ENCODE data around the gene DYNLT2B. TPM values are rescaled to one million over a fixed set of nuclear protein-coding genes. Genes with fewer than 3 reads are reported as not detected.
A peak's percentile ranks its signal among the peaks of the same experiment; 100 is the strongest.

DYNLT2B gene
- total RNA-seq, 1 donor from 2014 or later = 6.1 TPM

DNA sequence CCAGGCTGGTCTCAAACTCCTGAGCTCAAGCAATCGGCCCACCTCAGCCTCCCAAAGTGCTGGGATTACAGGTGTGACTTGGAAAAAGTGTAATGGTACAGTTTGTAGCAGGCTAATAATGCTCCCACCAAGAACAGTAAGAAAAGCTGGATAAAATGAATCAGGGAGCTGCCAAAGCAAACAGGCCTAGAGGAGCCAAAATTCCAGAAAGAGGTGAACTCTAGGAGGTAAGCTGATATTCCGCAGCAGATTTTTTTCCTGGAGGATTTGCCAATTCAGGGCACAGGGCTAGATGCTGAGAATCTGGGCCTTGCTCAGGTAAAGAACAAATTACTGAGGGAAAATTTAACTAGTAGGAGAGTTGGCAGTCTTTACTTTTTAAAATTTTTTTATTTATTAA lies 19.5 kb downstream of the DYNLT2B start:
- Histone ChIP-seq H3K27ac (no peak overlapping the region), H3K4me1 (no peaks in the 10 kb centered on the region), H3K36me3 (no peaks in the 10 kb centered on the region), H3K4me3 (no peak overlapping the region), H3K27me3 (ENCODE audit: low read depth) (no peaks in the 10 kb centered on the region), H3K9me3 (no peaks in the 10 kb centered on the region)
- intact Hi-C loops (cut with DNase I) = no loop called here
- TF ChIP-seq, protein P1, sequence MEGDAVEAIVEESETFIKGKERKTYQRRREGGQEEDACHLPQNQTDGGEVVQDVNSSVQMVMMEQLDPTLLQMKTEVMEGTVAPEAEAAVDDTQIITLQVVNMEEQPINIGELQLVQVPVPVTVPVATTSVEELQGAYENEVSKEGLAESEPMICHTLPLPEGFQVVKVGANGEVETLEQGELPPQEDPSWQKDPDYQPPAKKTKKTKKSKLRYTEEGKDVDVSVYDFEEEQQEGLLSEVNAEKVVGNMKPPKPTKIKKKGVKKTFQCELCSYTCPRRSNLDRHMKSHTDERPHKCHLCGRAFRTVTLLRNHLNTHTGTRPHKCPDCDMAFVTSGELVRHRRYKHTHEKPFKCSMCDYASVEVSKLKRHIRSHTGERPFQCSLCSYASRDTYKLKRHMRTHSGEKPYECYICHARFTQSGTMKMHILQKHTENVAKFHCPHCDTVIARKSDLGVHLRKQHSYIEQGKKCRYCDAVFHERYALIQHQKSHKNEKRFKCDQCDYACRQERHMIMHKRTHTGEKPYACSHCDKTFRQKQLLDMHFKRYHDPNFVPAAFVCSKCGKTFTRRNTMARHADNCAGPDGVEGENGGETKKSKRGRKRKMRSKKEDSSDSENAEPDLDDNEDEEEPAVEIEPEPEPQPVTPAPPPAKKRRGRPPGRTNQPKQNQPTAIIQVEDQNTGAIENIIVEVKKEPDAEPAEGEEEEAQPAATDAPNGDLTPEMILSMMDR (IDR thresholded peaks at IDR 0.05) = no peak
- ATAC-seq (no peak), DNase-seq (no peak)

DNA sequence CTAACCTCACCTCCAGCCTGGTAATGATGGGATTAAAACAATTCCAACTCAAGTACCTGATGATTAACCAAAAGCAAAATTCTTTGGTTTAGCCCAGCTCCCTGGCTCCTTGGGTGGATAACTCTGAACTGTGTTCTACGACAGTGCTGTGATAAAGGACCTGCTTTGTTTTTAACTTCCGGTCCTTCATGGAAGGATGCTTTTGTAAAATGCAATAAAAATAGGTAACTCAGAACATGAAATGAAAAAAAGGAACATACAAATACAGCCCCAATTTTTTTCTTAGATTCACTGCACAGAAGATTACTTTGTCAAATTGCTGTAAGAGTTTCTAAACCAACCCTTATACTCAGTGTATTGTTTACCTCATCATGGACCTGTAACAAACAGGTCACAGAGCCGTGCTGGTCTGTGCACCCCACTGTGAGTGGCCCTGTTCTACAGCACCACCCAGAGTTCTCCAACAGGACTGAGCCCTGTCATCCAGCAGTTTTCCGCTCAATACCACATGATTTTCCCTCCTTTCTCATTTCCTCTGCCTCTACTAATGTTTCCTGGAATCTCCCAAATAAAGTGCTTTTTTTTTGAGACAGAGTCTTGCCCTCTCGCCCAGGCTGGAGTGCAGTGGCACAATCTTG lies 25.6 kb downstream of the DYNLT2B start:
- no peak overlapping the region for H3K27ac ChIP-seq
- H3K4me1 ChIP-seq = peaks cover 5% of the 10 kb centered on the region
- no peak overlapping the region for H3K4me3 ChIP-seq
- no peak for ATAC-seq
- no peaks in the 10 kb centered on the region for H3K36me3 ChIP-seq
- intact Hi-C loops (cut with DNase I) = no loop called here
- DNase-seq = no peak
- TF ChIP-seq, protein P1 (IDR thresholded peaks at IDR 0.05) = no peak
- H3K9me3 ChIP-seq = no peaks in the 10 kb centered on the region
- no peaks in the 10 kb centered on the region for H3K27me3 ChIP-seq (ENCODE audit: low read depth)

DNA sequence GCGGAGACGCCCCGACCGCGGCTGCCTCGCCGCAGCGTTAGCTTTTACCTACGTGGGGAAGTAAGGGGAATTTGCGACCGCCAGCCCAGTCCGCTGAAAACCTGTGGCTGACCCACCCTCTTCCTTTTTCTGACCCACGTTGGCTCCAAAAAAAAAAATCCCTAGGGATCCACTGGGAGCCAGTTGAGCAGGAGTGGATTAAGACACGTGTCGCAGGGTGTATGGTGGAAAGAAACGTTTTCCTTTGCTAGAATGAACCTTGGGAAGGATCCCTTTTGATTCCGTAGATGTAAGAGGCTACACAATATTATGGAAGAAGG lies 29.9 kb downstream of the DYNLT2B start:
- Histone ChIP-seq H3K4me1 (peaks cover 37% of the 10 kb centered on the region), H3K9me3 (no peaks in the 10 kb centered on the region), H3K27me3 (ENCODE audit: low read depth) (no peaks in the 10 kb centered on the region), H3K27ac (peak overlapping the region; percentile 93), H3K36me3 (peaks cover 1% of the 10 kb centered on the region), H3K4me3 (peak overlapping the region; percentile 87)
- intact Hi-C loops (cut with DNase I) = no loop called here
- DNase-seq (no peak), ATAC-seq (peak in 1 of 2 donors; percentile 28)
- TF ChIP-seq, protein P1 (IDR thresholded peaks at IDR 0.05) = no peak

DNA sequence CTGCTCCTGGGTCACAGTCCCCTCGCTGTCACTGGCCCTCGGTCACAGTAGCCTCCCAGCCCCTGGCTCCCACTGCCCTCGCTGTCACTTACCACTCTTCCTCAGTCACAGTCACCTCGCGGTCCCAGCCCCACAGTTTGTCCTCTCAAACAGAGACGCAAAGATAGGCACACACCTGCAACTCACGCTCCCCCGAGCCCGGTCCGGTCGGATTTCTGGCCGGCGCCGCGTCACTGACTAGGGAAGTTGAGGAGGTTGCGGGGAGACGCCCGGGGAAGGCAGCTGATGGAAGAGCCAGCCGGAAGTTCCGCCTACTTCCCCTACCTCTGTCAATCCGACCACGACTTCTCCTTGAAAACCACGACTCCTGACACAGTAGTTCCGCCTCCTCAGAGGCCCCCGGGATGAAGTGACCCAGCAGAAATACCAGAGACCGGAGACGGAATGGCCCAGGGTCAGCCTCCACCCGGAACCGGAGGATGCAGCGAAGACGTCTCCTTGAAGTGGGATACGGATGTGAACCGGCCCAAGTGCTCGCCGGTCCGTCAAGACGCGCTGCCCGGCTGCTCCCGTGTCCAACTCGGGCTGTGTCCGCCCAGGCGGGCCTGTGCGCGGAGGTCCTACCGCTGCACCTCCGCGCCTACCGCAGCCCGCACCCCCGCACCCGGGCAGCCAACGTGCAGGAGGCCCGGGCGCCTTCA lies 30.4 kb downstream of the DYNLT2B start, which contains the start of gene PCYT1A:
Gene PCYT1A (minus strand): TSS at position 287 of the 701 bp plus-strand sequence. CDS start 17,195 bp downstream, outside the sequence.
- DNase-seq (peak; percentile 95), ATAC-seq (peak; percentile 98 to 99)
- intact Hi-C loops (cut with DNase I) = no loop called here
- Histone ChIP-seq H3K27me3 (ENCODE audit: low read depth) (no peaks in the 10 kb centered on the region), H3K9me3 (no peaks in the 10 kb centered on the region), H3K4me3 (peak within 1 kb of the TSS; percentile 87), H3K27ac (peak within 1 kb of the TSS; percentile 93), H3K36me3 (peaks cover 3% of the 10 kb centered on the region), H3K4me1 (peaks cover 37% of the 10 kb centered on the region)
- TF ChIP-seq, protein P1 (IDR thresholded peaks at IDR 0.05) = no peak

DNA sequence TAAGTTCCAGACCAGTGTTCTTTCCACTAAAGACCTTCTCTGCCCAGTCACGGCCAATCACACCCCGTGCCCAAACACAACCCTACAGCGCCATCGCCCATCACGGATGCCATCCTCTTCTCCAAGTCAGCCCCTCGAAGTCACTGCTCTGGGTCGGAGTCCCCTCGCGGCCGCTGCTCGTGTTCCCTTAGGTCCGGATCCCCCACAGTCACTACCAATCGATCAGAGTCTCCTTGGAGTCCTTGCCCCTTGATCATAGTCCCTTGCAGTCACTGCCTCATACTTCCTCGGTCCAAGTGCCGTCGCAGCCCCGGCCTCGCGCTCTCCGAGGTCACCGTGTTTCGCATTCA lies 31.0 kb downstream of the DYNLT2B start:
- peaks cover 37% of the 10 kb centered on the region for H3K4me1 ChIP-seq
- H3K27ac ChIP-seq = peak overlapping the region; percentile 93
- DNase-seq (no peak), ATAC-seq (peak; percentile 48 to 58)
- H3K9me3 ChIP-seq = no peaks in the 10 kb centered on the region
- TF ChIP-seq, protein P1 (IDR thresholded peaks at IDR 0.05) = no peak
- peak overlapping the region; percentile 87 for H3K4me3 ChIP-seq
- H3K27me3 ChIP-seq (ENCODE audit: low read depth) = no peaks in the 10 kb centered on the region
- peaks cover 3% of the 10 kb centered on the region for H3K36me3 ChIP-seq
- intact Hi-C loops (cut with DNase I) = no loop called here
